Vagina (tissue), 2 donors: ENCODE measurements around the gene DACH1. TPM values are rescaled to one million over a fixed set of nuclear protein-coding genes. Genes with fewer than 3 reads are reported as not detected.

Experiments used
- DNase-seq, 2 donors: peaks; one replicate each; pipeline ENCODE4 v3.0.0-alpha.2; 2017; ENCODE audit errors: extremely low spot score in 2 of 2
- H3K27ac ChIP-seq: fragments of 200-600 bp; sonication (generic); one replicate; pipeline ENCODE4 v1.5.1; 2019
- H3K27me3 ChIP-seq: fragments of 200-600 bp; sonication (generic); one replicate; pipeline ENCODE4 v1.5.1; 2019
- H3K36me3 ChIP-seq, 2 donors: fragments of 200-600 bp; sonication (generic); one replicate each; pipeline ENCODE4 v1.5.1; 2017 to 2019
- H3K4me1 ChIP-seq: fragments of 200-600 bp; sonication (generic); one replicate; pipeline ENCODE4 v1.5.1; 2019
- H3K4me3 ChIP-seq, 2 donors: fragments of 200-600 bp; sonication (generic); 1 replicate in 1 of 2; 2 replicates in 1 of 2; pipeline ENCODE4 v1.5.1; 2016 to 2019
- H3K9me3 ChIP-seq: fragments of 200-600 bp; sonication (generic); one replicate; pipeline ENCODE4 v1.5.1; 2019
- CTCF ChIP-seq, 3 experiments: fragments of 450-650 bp in 2 of 3; fragments of 200-600 bp in 1 of 3; sonication (generic) in 1 of 3; IDR thresholded peaks; one replicate each; pipeline ENCODE4 v1.5.1; 2017 to 2019; ENCODE audit warnings: antibody characterized with exemption in 3 of 3, mild to moderate bottlenecking in 2 of 3, moderate library complexity in 2 of 3
- POLR2A ChIP-seq, 2 donors: fragments of 450-650 bp; IDR thresholded peaks; one replicate each; pipeline ENCODE4 v1.6.1; 2017; ENCODE audit warnings: antibody characterized with exemption in 2 of 2, mild to moderate bottlenecking in 2 of 2, moderate library complexity in 2 of 2
- POLR2AphosphoS5 ChIP-seq, 2 donors: sonication (generic); formaldehyde crosslinking; IDR thresholded peaks; one replicate each; pipeline ENCODE4 v1.9.0; 2017; ENCODE audit warnings: antibody characterized with exemption in 2 of 2, mild to moderate bottlenecking in 2 of 2, low read depth in 1 of 2; ENCODE audit not compliant: insufficient read depth in 1 of 2
- intact Hi-C: fragments of 100-400 bp; cut with DNase I; formaldehyde crosslinking; loops from one replicate; pipeline ENCODE4 v1.15.1; 2023
- total RNA-seq: library from RNA; depleted of rRNA; stranded (reverse); fragments of >200 nt; gene quantifications from one replicate; pipeline ENCODE4 v1.2.3, GENCODE V29; 2016

Gene DACH1
- total RNA-seq, 1 donor from 2014 or later: 7.9 TPM

GRCh38 chr13:71607575-71607974 is 259.4 kb downstream of the DACH1 start:
- H3K27me3 ChIP-seq: no peaks in the 10 kb centered on the region
- intact Hi-C loops: no loop called here
- no peak for DNase-seq
- TF ChIP-seq CTCF (IDR thresholded peaks at IDR 0.05) (no peak), POLR2AphosphoS5 (IDR thresholded peaks at IDR 0.05; ENCODE audit: insufficient read depth in 1 of 2, low read depth in 1 of 2) (no peak), POLR2A (IDR thresholded peaks at IDR 0.05) (no peak)
- H3K36me3 ChIP-seq: no peaks in the 10 kb centered on the region
- H3K9me3 ChIP-seq: no peaks in the 10 kb centered on the region
- no peak overlapping the region for H3K4me3 ChIP-seq
- no peak overlapping the region for H3K27ac ChIP-seq
- H3K4me1 ChIP-seq: no peaks in the 10 kb centered on the region

- DNase-seq: no peak
- no peaks in the 10 kb centered on the region for H3K36me3 ChIP-seq
- intact Hi-C loops: no loop called here
- no peak overlapping the region for H3K27ac ChIP-seq
- no peaks in the 10 kb centered on the region for H3K4me1 ChIP-seq
- TF ChIP-seq POLR2A (IDR thresholded peaks at IDR 0.05) (no peak), POLR2AphosphoS5 (IDR thresholded peaks at IDR 0.05; ENCODE audit: insufficient read depth in 1 of 2, low read depth in 1 of 2) (no peak), CTCF (IDR thresholded peaks at IDR 0.05) (no peak)
- no peaks in the 10 kb centered on the region for H3K27me3 ChIP-seq
- H3K4me3 ChIP-seq: no peak overlapping the region
- H3K9me3 ChIP-seq: no peaks in the 10 kb centered on the region
Observed at GRCh38 chr13:71606818-71607217, 260.2 kb downstream of the DACH1 start.

- Histone ChIP-seq H3K27ac (no peak overlapping the region), H3K4me3 (no peak overlapping the region), H3K27me3 (no peaks in the 10 kb centered on the region), H3K9me3 (no peaks in the 10 kb centered on the region), H3K4me1 (no peaks in the 10 kb centered on the region), H3K36me3 (no peaks in the 10 kb centered on the region)
- DNase-seq: no peak
- no peak for TF ChIP-seq POLR2AphosphoS5 (IDR thresholded peaks at IDR 0.05; ENCODE audit: insufficient read depth in 1 of 2, low read depth in 1 of 2)
- TF ChIP-seq POLR2A (IDR thresholded peaks at IDR 0.05): no peak
- TF ChIP-seq CTCF (IDR thresholded peaks at IDR 0.05): no peak
- intact Hi-C loops: no loop called here
Observed at GRCh38 chr13:71605744-71606143, 261.3 kb downstream of the DACH1 start.

GRCh38 chr13:71603255-71603654 is 263.7 kb downstream of the DACH1 start:
- no peak overlapping the region for H3K4me3 ChIP-seq
- H3K9me3 ChIP-seq: no peaks in the 10 kb centered on the region
- intact Hi-C loops: no loop called here
- H3K27ac ChIP-seq: no peak overlapping the region
- DNase-seq: no peak
- H3K36me3 ChIP-seq: no peaks in the 10 kb centered on the region
- no peaks in the 10 kb centered on the region for H3K4me1 ChIP-seq
- no peak for TF ChIP-seq POLR2AphosphoS5 (IDR thresholded peaks at IDR 0.05; ENCODE audit: insufficient read depth in 1 of 2, low read depth in 1 of 2)
- TF ChIP-seq POLR2A (IDR thresholded peaks at IDR 0.05): no peak
- TF ChIP-seq CTCF (IDR thresholded peaks at IDR 0.05): no peak
- no peaks in the 10 kb centered on the region for H3K27me3 ChIP-seq

- no peak overlapping the region for H3K27ac ChIP-seq
- H3K27me3 ChIP-seq: no peaks in the 10 kb centered on the region
- TF ChIP-seq CTCF (IDR thresholded peaks at IDR 0.05): no peak
- no peak for TF ChIP-seq POLR2A (IDR thresholded peaks at IDR 0.05)
- no peak for TF ChIP-seq POLR2AphosphoS5 (IDR thresholded peaks at IDR 0.05; ENCODE audit: insufficient read depth in 1 of 2, low read depth in 1 of 2)
- no peak for DNase-seq
- H3K9me3 ChIP-seq: no peaks in the 10 kb centered on the region
- H3K36me3 ChIP-seq: no peaks in the 10 kb centered on the region
- H3K4me1 ChIP-seq: no peaks in the 10 kb centered on the region
- intact Hi-C loops: no loop called here
- H3K4me3 ChIP-seq: no peak overlapping the region
Observed at GRCh38 chr13:71602344-71602743, 264.7 kb downstream of the DACH1 start.
